GM12864 (cell line): ENCODE measurements around the gene RFFL.

Experiments
- DNase-seq: peaks from one replicate; pipeline ENCODE4 v3.0.0-alpha.2; 2011; ENCODE audit warnings: low read depth
- H3K4me3 ChIP-seq: 2 replicates; pipeline ENCODE4 v1.5.1; 2011; ENCODE audit warnings: mild to moderate bottlenecking, low read depth, low read length, control low read depth
- TF ChIP-seq, protein P1 (sequence below): IDR thresholded peaks from 2 replicates; pipeline ENCODE4 v1.5.1; 2011; ENCODE audit warnings: low read depth, mild to moderate bottlenecking, moderate library complexity, low read length, control low read depth, inconsistent platforms; ENCODE audit errors: missing control alignments

Gene RFFL

GRCh38 chr17:34988644-34989043, 74.9 kb downstream of the RFFL start:
- H3K4me3 ChIP-seq, result no peak overlapping the region
- TF ChIP-seq, protein P1, sequence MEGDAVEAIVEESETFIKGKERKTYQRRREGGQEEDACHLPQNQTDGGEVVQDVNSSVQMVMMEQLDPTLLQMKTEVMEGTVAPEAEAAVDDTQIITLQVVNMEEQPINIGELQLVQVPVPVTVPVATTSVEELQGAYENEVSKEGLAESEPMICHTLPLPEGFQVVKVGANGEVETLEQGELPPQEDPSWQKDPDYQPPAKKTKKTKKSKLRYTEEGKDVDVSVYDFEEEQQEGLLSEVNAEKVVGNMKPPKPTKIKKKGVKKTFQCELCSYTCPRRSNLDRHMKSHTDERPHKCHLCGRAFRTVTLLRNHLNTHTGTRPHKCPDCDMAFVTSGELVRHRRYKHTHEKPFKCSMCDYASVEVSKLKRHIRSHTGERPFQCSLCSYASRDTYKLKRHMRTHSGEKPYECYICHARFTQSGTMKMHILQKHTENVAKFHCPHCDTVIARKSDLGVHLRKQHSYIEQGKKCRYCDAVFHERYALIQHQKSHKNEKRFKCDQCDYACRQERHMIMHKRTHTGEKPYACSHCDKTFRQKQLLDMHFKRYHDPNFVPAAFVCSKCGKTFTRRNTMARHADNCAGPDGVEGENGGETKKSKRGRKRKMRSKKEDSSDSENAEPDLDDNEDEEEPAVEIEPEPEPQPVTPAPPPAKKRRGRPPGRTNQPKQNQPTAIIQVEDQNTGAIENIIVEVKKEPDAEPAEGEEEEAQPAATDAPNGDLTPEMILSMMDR, result no peak
- DNase-seq, result no peak

- no peak for DNase-seq
- H3K4me3 ChIP-seq, result no peak overlapping the region
- TF ChIP-seq, protein P1, result no peak
Observed at GRCh38 chr17:34987232-34987631, 76.3 kb downstream of the RFFL start.

DNA sequence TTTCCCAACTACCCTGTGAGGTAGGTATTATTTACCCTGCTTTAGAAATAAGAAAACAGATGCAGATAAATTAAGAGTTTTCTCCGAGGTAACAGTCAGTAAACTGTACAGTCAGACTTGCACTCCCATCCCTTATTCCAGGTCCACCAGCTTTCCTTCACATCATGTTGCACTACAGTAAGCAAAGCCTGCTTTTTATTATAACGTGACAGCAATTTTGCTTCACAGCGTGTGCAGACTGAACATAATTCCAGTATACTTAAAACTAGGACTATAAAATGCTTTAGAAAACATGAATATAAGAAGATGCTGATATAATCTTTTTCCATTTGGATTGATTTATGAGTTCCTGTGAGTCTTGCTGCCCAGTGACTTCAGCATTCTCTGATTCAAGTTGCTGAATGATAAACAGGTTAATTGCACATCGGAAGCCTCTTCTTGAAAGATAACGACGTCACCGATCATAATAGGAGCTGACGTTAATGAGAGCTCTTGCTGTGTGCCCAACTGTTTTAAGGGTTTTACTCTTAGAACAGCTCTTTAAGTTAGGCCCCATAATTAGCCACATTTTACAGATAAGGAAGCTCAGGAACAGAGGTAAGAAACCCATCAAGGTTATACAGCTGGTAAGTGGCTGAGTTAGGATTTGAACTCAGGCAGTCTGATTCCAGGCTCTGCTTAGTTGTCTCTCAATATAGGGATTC, 81.8 kb downstream of the RFFL start:
- peak overlapping the region; percentile 79 for H3K4me3 ChIP-seq
- TF ChIP-seq, protein P1, result no peak
- DNase-seq, result no peak

DNA sequence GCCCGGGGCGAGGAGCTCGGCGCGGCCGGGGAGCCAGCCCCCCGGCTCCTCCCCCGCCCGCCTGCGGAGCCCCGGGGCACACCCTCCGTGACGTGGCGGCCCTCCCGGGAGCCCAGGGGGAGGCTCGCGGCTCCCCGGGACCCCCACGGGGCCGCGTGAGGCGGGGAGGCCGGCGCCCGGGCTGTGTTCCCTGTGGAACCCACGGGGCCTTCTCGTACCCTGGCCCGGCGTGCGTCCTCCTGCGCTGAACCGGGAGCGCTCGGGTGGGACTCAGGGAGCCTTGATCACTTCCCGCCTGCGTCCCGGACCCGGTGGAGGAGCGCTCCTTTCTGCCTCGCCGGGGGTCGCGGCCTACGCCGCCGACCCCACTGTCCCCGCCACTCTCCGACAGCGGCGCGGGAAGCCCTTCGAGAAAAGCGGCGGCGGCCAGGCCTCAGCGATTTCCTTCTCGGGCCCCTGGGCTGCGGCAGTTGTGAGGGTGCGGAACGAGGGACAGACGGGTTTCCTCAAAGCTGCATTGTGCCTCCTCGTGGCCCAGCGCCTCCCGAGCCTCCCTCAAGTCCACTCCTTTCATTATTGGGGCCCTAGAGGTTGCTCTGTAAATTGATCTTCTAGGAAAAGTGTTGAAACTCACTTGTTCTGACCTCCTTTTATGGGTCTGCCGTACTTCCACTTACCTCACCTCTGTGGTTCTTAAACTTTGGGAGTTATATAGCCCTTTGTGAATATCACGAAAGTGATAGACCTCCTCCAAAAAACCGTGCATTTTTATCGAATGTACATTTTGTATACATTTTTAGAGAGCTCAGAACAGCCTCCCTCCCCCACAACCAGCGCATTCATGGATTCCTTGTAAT, 82.6 kb downstream of the RFFL start:
- TF ChIP-seq, protein P1, result peak; percentile 50
- peak; percentile 69 for DNase-seq
- H3K4me3 ChIP-seq, result peak overlapping the region; percentile 79

DNA sequence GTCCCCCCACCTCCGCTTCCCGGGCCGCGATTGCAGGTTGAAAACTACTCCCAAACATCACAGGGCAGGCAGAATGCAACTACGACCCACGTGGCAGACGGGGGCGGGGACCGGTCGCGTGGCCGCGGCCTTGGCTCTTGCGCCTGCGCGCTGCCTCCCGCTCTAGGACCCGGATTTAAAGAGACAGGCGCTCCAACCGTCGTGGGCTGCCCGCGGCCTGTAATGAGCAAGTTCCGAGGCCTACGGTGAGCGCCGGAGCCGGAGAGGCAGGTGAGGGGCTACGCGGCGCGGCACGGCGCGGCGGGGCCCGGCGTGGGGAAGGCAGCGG, 83.2 kb downstream of the RFFL start, which contains the start of gene LIG3:
Gene LIG3, plus strand, starts transcription at position 160 of the 328 bp plus-strand sequence. CDS start 2,494 bp downstream, outside the sequence.
- TF ChIP-seq, protein P1, result no peak
- DNase-seq, result peak; percentile 82
- H3K4me3 ChIP-seq, result peak within 1 kb of the TSS; percentile 79

- peak overlapping the region; percentile 79 for H3K4me3 ChIP-seq
- TF ChIP-seq, protein P1, result no peak
- no peak for DNase-seq
Observed at GRCh38 chr17:34979650-34980352, 83.7 kb downstream of the RFFL start.
